ENCODE results near the gene SDR39U1.

Gene SDR39U1

DNA sequence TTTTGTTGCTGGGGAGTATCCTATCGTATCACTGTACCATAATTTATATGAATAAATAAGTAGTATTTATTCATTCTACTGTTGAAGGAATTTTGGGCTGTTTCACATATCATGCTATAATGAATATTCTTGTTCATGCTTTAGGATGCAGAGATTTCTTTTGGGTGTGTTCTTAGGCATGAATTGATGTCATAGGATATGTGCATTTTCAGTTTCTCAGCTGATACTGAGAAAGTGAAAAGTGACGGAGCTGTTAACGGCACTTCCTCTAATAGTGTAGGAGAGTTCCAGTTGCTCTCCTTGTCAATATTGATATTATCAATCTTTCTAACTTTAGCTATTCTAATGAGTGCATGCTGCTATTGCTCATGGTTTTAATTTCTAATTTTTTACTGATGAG is 23.2 kb upstream of the SDR39U1 start:
- no peak for TF ChIP-seq CTCF (IDR thresholded peaks at IDR 0.05)
- no peak for TF ChIP-seq ZFX (IDR thresholded peaks at IDR 0.05; ENCODE audit: borderline replicate concordance)
- no peak overlapping the region for H3K27ac ChIP-seq

DNA sequence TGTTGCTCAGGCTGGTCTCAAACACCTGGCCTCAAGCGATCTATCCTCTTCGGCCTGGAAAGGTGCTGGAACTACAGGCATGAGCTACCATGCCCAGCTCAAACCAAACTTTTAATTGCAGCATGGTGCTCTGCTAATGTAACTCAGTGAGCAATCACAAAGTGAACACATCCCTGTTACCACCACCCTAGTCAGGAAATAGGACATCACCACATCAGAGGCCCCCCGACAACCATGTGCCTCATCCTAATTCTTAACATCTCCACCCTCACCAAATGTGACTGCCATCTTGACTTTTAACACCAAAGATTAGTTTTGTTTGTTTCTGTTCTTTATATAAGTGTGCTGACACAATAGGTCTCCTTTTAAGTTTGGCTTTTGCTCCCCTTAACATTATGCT is 22.8 kb upstream of the SDR39U1 start:
- no peak overlapping the region for H3K27ac ChIP-seq
- no peak for TF ChIP-seq CTCF (IDR thresholded peaks at IDR 0.05)
- no peak for TF ChIP-seq ZFX (IDR thresholded peaks at IDR 0.05; ENCODE audit: borderline replicate concordance)

GRCh38 chr14:24463884-24464785 is 21.6 kb upstream of the SDR39U1 start:
- TF ChIP-seq ZFX (IDR thresholded peaks at IDR 0.05; ENCODE audit: borderline replicate concordance) (no peak), CTCF (IDR thresholded peaks at IDR 0.05) (no peak)
- no peak overlapping the region for H3K27ac ChIP-seq

- no peak for TF ChIP-seq ZFX (IDR thresholded peaks at IDR 0.05; ENCODE audit: borderline replicate concordance)
- no peak for TF ChIP-seq CTCF (IDR thresholded peaks at IDR 0.05)
- no peak overlapping the region for H3K27ac ChIP-seq
Measured at GRCh38 chr14:24463017-24463883, 20.7 kb upstream of the SDR39U1 start.

DNA sequence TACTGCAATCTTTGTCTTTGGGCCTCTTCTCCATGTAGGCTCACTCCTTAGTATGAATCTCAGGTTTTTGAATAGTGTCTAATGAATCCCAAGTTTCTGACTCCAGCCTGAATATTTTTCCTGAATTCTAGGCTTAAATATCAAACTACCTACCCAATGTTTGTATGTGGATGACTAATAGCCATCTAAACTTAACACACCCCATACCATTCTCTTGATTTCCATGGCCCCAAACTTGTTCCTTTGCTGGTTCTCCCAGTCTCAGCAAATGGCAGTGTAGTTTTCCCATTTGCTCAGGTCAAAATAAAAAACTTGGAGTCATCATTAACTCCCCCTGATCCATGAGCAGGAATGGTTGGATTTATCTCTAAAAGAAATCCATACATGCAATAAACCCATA is 18.8 kb upstream of the SDR39U1 start:
- no peak overlapping the region for H3K27ac ChIP-seq
- TF ChIP-seq CTCF (IDR thresholded peaks at IDR 0.05) (no peak), ZFX (IDR thresholded peaks at IDR 0.05; ENCODE audit: borderline replicate concordance) (no peak)

DNA sequence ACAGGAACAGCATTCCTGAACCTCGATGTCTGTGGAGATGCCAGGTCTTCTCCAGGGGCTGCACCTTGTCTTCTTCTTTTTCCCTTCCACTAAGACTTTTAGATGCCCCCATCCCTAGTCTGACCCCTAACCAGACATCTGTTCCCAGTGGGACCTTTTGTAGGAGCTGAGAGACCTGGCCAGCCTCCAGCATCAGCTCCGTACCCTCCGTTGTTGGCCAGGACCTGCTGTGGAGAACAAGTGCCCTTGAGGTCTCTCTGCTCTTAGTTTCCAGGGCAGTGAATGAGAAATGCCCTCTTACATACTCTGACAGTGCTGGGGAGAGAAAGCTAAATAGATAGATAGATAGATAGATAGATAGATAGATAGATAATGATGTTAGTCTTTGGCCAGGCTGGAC is 16.8 kb upstream of the SDR39U1 start:
- H3K27ac ChIP-seq = no peak overlapping the region
- TF ChIP-seq ZFX (IDR thresholded peaks at IDR 0.05; ENCODE audit: borderline replicate concordance) (no peak), CTCF (IDR thresholded peaks at IDR 0.05) (no peak)
